IMR-90 (cell line): Measurements from ENCODE around the gene COL6A3. TPM values are rescaled to one million over a fixed set of nuclear protein-coding genes. Genes with fewer than 3 reads are reported as not detected.

Source experiments
- ATAC-seq: fragments of 200-7000 bp; cut with Tn5 transposase; 2 replicates; pipeline ENCODE4 v1.9.1; 2020; ENCODE audit warnings: low read depth, mild to moderate bottlenecking, moderate library complexity
- BruUV-seq: library from RNA; stranded (reverse); fragments of 400-500 nt; replicated peaks from 2 replicates; lab custom pipeline; 2021; lab: Mats Ljungman, UMichigan
- CTCF ChIA-PET: fragments of 300-600 bp; formaldehyde crosslinking; extraction: SDS; loops from one replicate; lab custom pipeline; 2021; ENCODE audit warnings: antibody characterized with exemption; lab: Yijun Ruan, JAX
- POLR2A ChIA-PET: fragments of 300-600 bp; sonication (Branson Sonifier 250); formaldehyde crosslinking; loops from one replicate; lab custom pipeline; 2022; ENCODE audit warnings: antibody characterized with exemption; ENCODE audit not compliant: unreplicated experiment; lab: Charles Lee
- DNase-seq: peaks from one replicate; pipeline ENCODE4 v3.0.0; 2013
- H2AFZ ChIP-seq: replicated peaks from 2 replicates; pipeline ENCODE3; 2013; ENCODE audit warnings: low read length, mild to moderate bottlenecking; ENCODE audit not compliant: poor library complexity
- H2AK5ac ChIP-seq: 2 replicates; pipeline ENCODE4 v1.6.1; 2013; ENCODE audit warnings: low read depth, low read length, inconsistent platforms
- H2AK9ac ChIP-seq: replicated peaks from 2 replicates; pipeline ENCODE3; 2013; ENCODE audit warnings: mild to moderate bottlenecking, low read depth, low read length, moderate library complexity; ENCODE audit not compliant: poor library complexity
- H2BK120ac ChIP-seq: 2 replicates; pipeline ENCODE4 v1.6.1; 2013; ENCODE audit warnings: low read depth, low read length, inconsistent platforms
- H2BK15ac ChIP-seq: 3 replicates; pipeline ENCODE4 v1.6.1; 2013; ENCODE audit warnings: low read depth, low read length, inconsistent platforms
- H2BK20ac ChIP-seq: 2 replicates; pipeline ENCODE4 v1.6.1; 2013; ENCODE audit warnings: low read depth, mild to moderate bottlenecking, inconsistent platforms, low read length, moderate library complexity
- H2BK5ac ChIP-seq: 2 replicates; pipeline ENCODE4 v1.6.1; 2013; ENCODE audit warnings: mild to moderate bottlenecking, low read depth, low read length, inconsistent platforms; ENCODE audit not compliant: poor library complexity, severe bottlenecking
- H3K14ac ChIP-seq: replicated peaks from 2 replicates; pipeline ENCODE4 v1.6.1; 2013; ENCODE audit warnings: low read depth, low read length, inconsistent platforms
- H3K18ac ChIP-seq: 2 replicates; pipeline ENCODE4 v1.6.1; 2013; ENCODE audit warnings: low read depth, low read length, control low read depth
- H3K23ac ChIP-seq: 2 replicates; pipeline ENCODE4 v1.6.1; 2013; ENCODE audit warnings: low read depth, low read length, inconsistent platforms
- H3K27ac ChIP-seq: 2 replicates; pipeline ENCODE4 v1.5.1; 2013; ENCODE audit warnings: mild to moderate bottlenecking, control low read depth, low read length; ENCODE audit not compliant: insufficient read depth
- H3K27me3 ChIP-seq: 2 replicates; pipeline ENCODE4 v1.6.1; 2013; ENCODE audit warnings: low read length; ENCODE audit not compliant: control insufficient read depth, insufficient read depth
- H3K36me3 ChIP-seq: 2 replicates; pipeline ENCODE4 v1.6.1; 2013; ENCODE audit warnings: low read length, mixed read lengths; ENCODE audit not compliant: control insufficient read depth, insufficient read depth
- H3K4ac ChIP-seq: 2 replicates; pipeline ENCODE4 v1.6.1; 2013; ENCODE audit warnings: low read depth, low read length, inconsistent platforms
- H3K4me1 ChIP-seq: 2 replicates; pipeline ENCODE4 v1.6.1; 2013; ENCODE audit warnings: low read length, mixed read lengths; ENCODE audit not compliant: control insufficient read depth, insufficient read depth
- H3K4me2 ChIP-seq: 2 replicates; pipeline ENCODE4 v1.6.1; 2013; ENCODE audit warnings: low read depth, mild to moderate bottlenecking, control low read depth, low read length, moderate library complexity
- H3K4me3 ChIP-seq: 2 replicates; pipeline ENCODE4 v1.5.1; 2013; ENCODE audit warnings: low read depth, mild to moderate bottlenecking, control low read depth, low read length, moderate library complexity; ENCODE audit not compliant: insufficient read depth
- H3K56ac ChIP-seq: 2 replicates; pipeline ENCODE4 v1.6.1; 2013; ENCODE audit warnings: low read length, inconsistent platforms; ENCODE audit not compliant: insufficient read depth; ENCODE audit errors: extremely low read depth
- H3K79me1 ChIP-seq, 2 experiments: 2 replicates each; pipeline ENCODE4 v1.6.1; 2013; ENCODE audit warnings: low read length in 2 of 2, inconsistent platforms in 1 of 2, low read depth in 1 of 2
- H3K9ac ChIP-seq: 2 replicates; pipeline ENCODE4 v1.6.1; 2013; ENCODE audit warnings: low read depth, low read length, control low read depth
- H3K9me1 ChIP-seq: 2 replicates; pipeline ENCODE4 v1.6.1; 2013; ENCODE audit warnings: low read length, inconsistent platforms; ENCODE audit not compliant: insufficient read depth
- H3K9me3 ChIP-seq: 2 replicates; pipeline ENCODE4 v1.6.1; 2013; ENCODE audit warnings: low read length; ENCODE audit not compliant: control insufficient read depth, insufficient read depth
- H4K20me1 ChIP-seq: 2 replicates; pipeline ENCODE4 v1.6.1; 2013; ENCODE audit warnings: low read length, inconsistent platforms; ENCODE audit not compliant: insufficient read depth
- H4K5ac ChIP-seq: 2 replicates; pipeline ENCODE4 v1.6.1; 2013; ENCODE audit warnings: mild to moderate bottlenecking, low read depth, low read length, control low read depth
- H4K8ac ChIP-seq, 2 experiments: 2 replicates each; pipeline ENCODE4 v1.6.1; 2013; ENCODE audit warnings: low read depth in 2 of 2, low read length in 2 of 2, control low read depth in 1 of 2, inconsistent platforms in 1 of 2
- H4K91ac ChIP-seq: 2 replicates; pipeline ENCODE4 v1.6.1; 2013; ENCODE audit warnings: low read depth, low read length, inconsistent platforms; ENCODE audit not compliant: insufficient read depth
- BHLHE40 ChIP-seq: fragments of 150-350 bp; IDR thresholded peaks from 2 replicates; pipeline ENCODE4 v1.6.1; 2016; ENCODE audit warnings: mild to moderate bottlenecking, low read depth, low read length
- CEBPB ChIP-seq: IDR thresholded peaks from 2 replicates; pipeline ENCODE4 v1.6.1; 2012; ENCODE audit warnings: low read depth, low read length, improper control_type of control experiment
- CHD1 ChIP-seq: IDR thresholded peaks from 2 replicates; pipeline ENCODE4 v1.6.1; 2012; ENCODE audit warnings: low read depth, low read length, improper control_type of control experiment
- CTCF ChIP-seq: conservative IDR thresholded peaks from 2 replicates; pipeline ENCODE4 v1.5.1; 2012; ENCODE audit warnings: mild to moderate bottlenecking, low read depth, low read length, improper control_type of control experiment
- ELK1 ChIP-seq: fragments of 150-350 bp; IDR thresholded peaks from 2 replicates; pipeline ENCODE4 v1.6.1; 2016; ENCODE audit warnings: low read depth, mild to moderate bottlenecking, low read length, moderate library complexity, borderline replicate concordance
- FOS ChIP-seq: fragments of 150-350 bp; IDR thresholded peaks from 2 replicates; pipeline ENCODE4 v1.6.1; 2016; ENCODE audit warnings: low read depth, low read length
- MXI1 ChIP-seq: IDR thresholded peaks from 2 replicates; pipeline ENCODE4 v1.6.1; 2012; ENCODE audit warnings: low read depth, mild to moderate bottlenecking, low read length, moderate library complexity, borderline replicate concordance
- NFE2L2 ChIP-seq: fragments of 150-350 bp; IDR thresholded peaks from 2 replicates; pipeline ENCODE4 v1.6.1; 2016; ENCODE audit warnings: low read depth, mild to moderate bottlenecking, low read length
- POLR2A ChIP-seq: IDR thresholded peaks from 2 replicates; pipeline ENCODE4 v1.6.1; 2012; ENCODE audit warnings: mild to moderate bottlenecking, low read depth, low read length
- RAD21 ChIP-seq: IDR thresholded peaks from 2 replicates; pipeline ENCODE4 v1.6.1; 2012; ENCODE audit warnings: low read length, improper control_type of control experiment
- RCOR1 ChIP-seq: IDR thresholded peaks from 2 replicates; pipeline ENCODE4 v1.6.1; 2012; ENCODE audit warnings: mild to moderate bottlenecking, low read length, improper control_type of control experiment; ENCODE audit not compliant: insufficient replicate concordance
- SMC3 ChIP-seq: fragments of 150-350 bp; IDR thresholded peaks from 2 replicates; pipeline ENCODE4 v1.6.1; 2016; ENCODE audit warnings: low read depth, mild to moderate bottlenecking, antibody characterized with exemption, low read length, moderate library complexity
- WGBS, 2 experiments: methylation state at CpG; one replicate each; pipeline versions ENCODE4 v1.1.5 to v1.1.7; 2013; ENCODE audit warnings: missing lambda C conversion rate in 2 of 2; ENCODE audit not compliant: insufficient read length in 1 of 2; ENCODE audit errors: extremely low coverage in 2 of 2; 5-methylcytosine and 5-hydroxymethylcytosine counted together
- dilution Hi-C: fragments of 300-500 bp; cut with HindIII; formaldehyde crosslinking; loops from one replicate; pipeline ENCODE4 v1.14.3; 2018; ENCODE audit warnings: low sequenced_read_pairs; ENCODE audit not compliant: unreplicated experiment
- in situ Hi-C: fragments of 300-500 bp; cut with MboI; formaldehyde crosslinking; loops from 3 replicates; pipeline ENCODE4 v1.14.3; 2019; ENCODE audit warnings: low sequenced_read_pairs, inconsistent platforms, mixed read lengths
- intact Hi-C: fragments of 100-400 bp; cut with micrococcal nuclease; formaldehyde crosslinking; loops from 2 replicates; pipeline ENCODE4 v1.10.0; 2022
- polyA plus RNA-seq, 3 experiments: library from polyadenylated mRNA; depleted of rRNA; stranded (reverse); fragments of >200 nt; gene quantifications; 2 replicates each; pipeline ENCODE4 v1.2.3, GENCODE V29; 2012; ENCODE audit warnings: low replicate concordance in 1 of 3
- total RNA-seq: library from RNA; depleted of rRNA; stranded (reverse); fragments of >200 nt; gene quantifications from 2 replicates; pipeline ENCODE4 v1.2.3, GENCODE V29; 2012
- TF ChIP-seq, protein P1 (sequence below): fragments of 150-350 bp; IDR thresholded peaks from 2 replicates; pipeline ENCODE4 v1.6.1; 2017; ENCODE audit warnings: mild to moderate bottlenecking, antibody characterized with exemption, low read length, low read depth

The COL6A3 gene
- total and polyA plus RNA-seq, 2 of the 4 experiments (the other 2 are of a cell fraction): 964 to 1,855 TPM

DNA sequence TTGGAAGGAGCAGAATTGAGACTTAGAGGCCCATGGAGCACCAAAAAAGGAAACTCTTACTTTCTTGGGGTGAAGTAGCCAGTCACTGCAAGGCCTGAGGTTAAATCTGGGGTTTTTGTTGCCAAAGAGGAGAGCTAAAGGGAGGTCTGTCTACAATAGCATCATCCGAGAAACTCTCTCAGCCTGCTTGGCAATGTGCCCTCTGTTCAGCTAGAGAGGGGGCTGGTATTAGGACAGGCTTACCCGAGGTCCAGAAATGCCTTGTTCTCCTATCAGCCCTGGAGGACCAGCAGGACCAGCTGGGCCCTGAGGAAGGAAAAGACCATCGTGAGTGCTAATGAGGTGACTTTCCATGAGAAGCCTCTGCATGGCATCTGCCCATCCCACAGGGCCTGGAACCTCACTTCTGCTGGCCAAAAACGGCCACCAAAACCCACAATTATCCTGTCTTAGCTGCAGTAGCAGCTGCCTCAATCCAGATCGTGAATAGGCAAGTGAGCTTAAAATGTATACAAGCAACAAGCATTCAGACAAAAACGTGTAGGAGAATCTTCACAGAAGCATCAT is 61.6 kb downstream of the COL6A3 start (continued):
- TF ChIP-seq POLR2A: no peak; the same call in 1 of the 2 replicates

DNA sequence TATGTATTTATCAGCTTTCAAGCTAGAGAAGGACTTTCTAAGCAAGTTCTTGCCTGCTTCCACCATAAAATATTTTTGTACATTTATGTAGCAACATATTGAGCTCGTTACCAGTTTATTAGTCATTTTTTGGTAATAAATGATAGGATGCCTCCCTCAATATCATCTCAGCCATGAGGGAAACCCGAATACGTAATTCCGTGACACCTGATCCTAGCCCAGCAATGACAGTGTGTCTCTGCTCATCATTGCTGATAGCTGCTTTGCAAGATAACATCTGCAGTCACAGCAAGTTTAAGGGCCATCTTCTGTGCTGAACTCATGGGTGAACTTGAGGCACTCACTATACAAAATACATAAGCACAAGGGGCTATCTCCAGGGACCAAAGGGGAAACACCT is 62.2 kb downstream of the COL6A3 start:
- H4K91ac ChIP-seq: no peak overlapping the region
- peaks cover 82% of the 10 kb centered on the region for H3K36me3 ChIP-seq
- peak overlapping the region; percentile 62 for H4K5ac ChIP-seq
- H2BK5ac ChIP-seq: peak overlapping the region; percentile 58
- no peak overlapping the region for H2BK20ac ChIP-seq
- no peak overlapping the region for H3K23ac ChIP-seq
- dilution Hi-C loops (no loop called here), intact Hi-C loops (no loop called here), in situ Hi-C loops (no loop called here)
- H3K4me3 ChIP-seq: no peak overlapping the region
- H3K4me1 ChIP-seq: peaks cover 9% of the 10 kb centered on the region
- no peak overlapping the region for H2AK9ac ChIP-seq
- H3K9ac ChIP-seq: no peak overlapping the region; the same call in 1 of the 2 replicates
- H2AFZ ChIP-seq: no peak overlapping the region
- no peak overlapping the region for H3K56ac ChIP-seq
- peaks cover 10% of the 10 kb centered on the region for H4K20me1 ChIP-seq
- no peaks in the 10 kb centered on the region for H3K27me3 ChIP-seq
- H2BK15ac ChIP-seq: no peak overlapping the region
- H4K8ac ChIP-seq: peak overlapping the region; percentile 19 to 36; a peak in 3 of 4 replicates
- no CpG with 5 or more reads among the region's 4 CpGs for WGBS, 2 experiments
- H3K18ac ChIP-seq: peak overlapping the region; percentile 52; the same call in 1 of the 2 replicates
- no TSS peak for BruUV-seq
- ChIA-PET CTCF (interaction anchor here (0.7 kb wide), 1 partner anchor 149 kb away, joined by 3 read pairs; no protein-coding TSS in a partner anchor), POLR2A (no interaction called here)
- H3K27ac ChIP-seq: peak overlapping the region; percentile 66; the same call in 1 of the 2 replicates
- H2AK5ac ChIP-seq: no peak overlapping the region; the same call in 1 of the 2 replicates
- DNase-seq (no peak), ATAC-seq (no peak)
- H3K4me2 ChIP-seq: no peak overlapping the region
- no peak overlapping the region for H2BK120ac ChIP-seq
- peaks cover 32% of the 10 kb centered on the region for H3K9me1 ChIP-seq
- H3K4ac ChIP-seq: peak overlapping the region; percentile 4; the same call in 1 of the 2 replicates
- H3K14ac ChIP-seq: 0 out of 2 replicates have a peak overlapping the region, but pooled peaks have one; percentile 26
- H3K79me1 ChIP-seq: peaks cover 42 to 85% of the 10 kb centered on the region in 2 experiments
- no peaks in the 10 kb centered on the region for H3K9me3 ChIP-seq
- no peak for TF ChIP-seq CHD1
- no peak for TF ChIP-seq ELK1
- TF ChIP-seq, protein P1, sequence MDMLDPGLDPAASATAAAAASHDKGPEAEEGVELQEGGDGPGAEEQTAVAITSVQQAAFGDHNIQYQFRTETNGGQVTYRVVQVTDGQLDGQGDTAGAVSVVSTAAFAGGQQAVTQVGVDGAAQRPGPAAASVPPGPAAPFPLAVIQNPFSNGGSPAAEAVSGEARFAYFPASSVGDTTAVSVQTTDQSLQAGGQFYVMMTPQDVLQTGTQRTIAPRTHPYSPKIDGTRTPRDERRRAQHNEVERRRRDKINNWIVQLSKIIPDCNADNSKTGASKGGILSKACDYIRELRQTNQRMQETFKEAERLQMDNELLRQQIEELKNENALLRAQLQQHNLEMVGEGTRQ: no peak
- no peak for TF ChIP-seq NFE2L2
- TF ChIP-seq FOS: no peak
- TF ChIP-seq BHLHE40: no peak
- TF ChIP-seq CEBPB: no peak
- no peak for TF ChIP-seq RCOR1
- TF ChIP-seq RAD21: no peak
- no peak for TF ChIP-seq CTCF
- no peak for TF ChIP-seq POLR2A
- no peak for TF ChIP-seq SMC3
- TF ChIP-seq MXI1: no peak
